Osteocyte (in vitro differentiated cells): ENCODE results near the gene SMARCA4. TPM values are rescaled to one million over a fixed set of nuclear protein-coding genes. Genes with fewer than 3 reads are reported as not detected.
"Not testable (repeated sequence)": the region's sequence is repeated elsewhere in the genome, so short reads cannot be mapped to it uniquely, and the experiment has no call there.

Experiments used
- DNase-seq: peaks from one replicate; pipeline ENCODE4 v3.0.0; 2021; ENCODE audit warnings: mixed read lengths; ENCODE audit not compliant: unreplicated experiment; ENCODE audit errors: extremely low spot score
- H3K27ac Mint-ChIP-seq: one replicate; pipeline ENCODE4 v1.8.0; 2021; ENCODE audit warnings: mild to moderate bottlenecking, mixed read lengths; ENCODE audit not compliant: unreplicated experiment
- H3K27me3 Mint-ChIP-seq: one replicate; pipeline ENCODE4 v1.8.0; 2021; ENCODE audit warnings: mixed read lengths; ENCODE audit not compliant: unreplicated experiment
- H3K36me3 Mint-ChIP-seq: one replicate; pipeline ENCODE4 v1.8.0; 2021; ENCODE audit warnings: mixed read lengths; ENCODE audit not compliant: unreplicated experiment
- H3K4me1 Mint-ChIP-seq: one replicate; pipeline ENCODE4 v1.8.0; 2021; ENCODE audit warnings: mixed read lengths; ENCODE audit not compliant: unreplicated experiment
- H3K4me3 Mint-ChIP-seq: one replicate; pipeline ENCODE4 v1.8.0; 2021; ENCODE audit warnings: mild to moderate bottlenecking, moderate library complexity, mixed read lengths; ENCODE audit not compliant: unreplicated experiment
- H3K9me3 Mint-ChIP-seq: one replicate; pipeline ENCODE4 v1.8.0; 2021; ENCODE audit warnings: mixed read lengths; ENCODE audit not compliant: unreplicated experiment
- total RNA-seq: library from RNA; stranded (reverse); gene quantifications from 2 replicates; pipeline ENCODE4 v1.2.1, GENCODE V29; 2021
- TF ChIP-seq, protein P1 (sequence below): fragments of 200-600 bp; sonication (generic); IDR thresholded peaks from 2 replicates; pipeline ENCODE4 v1.5.0; 2021; ENCODE audit warnings: antibody characterized with exemption, mild to moderate bottlenecking, moderate library complexity

SMARCA4 gene
- total RNA-seq, 1 donor from 2014 or later, result 131 TPM

DNA sequence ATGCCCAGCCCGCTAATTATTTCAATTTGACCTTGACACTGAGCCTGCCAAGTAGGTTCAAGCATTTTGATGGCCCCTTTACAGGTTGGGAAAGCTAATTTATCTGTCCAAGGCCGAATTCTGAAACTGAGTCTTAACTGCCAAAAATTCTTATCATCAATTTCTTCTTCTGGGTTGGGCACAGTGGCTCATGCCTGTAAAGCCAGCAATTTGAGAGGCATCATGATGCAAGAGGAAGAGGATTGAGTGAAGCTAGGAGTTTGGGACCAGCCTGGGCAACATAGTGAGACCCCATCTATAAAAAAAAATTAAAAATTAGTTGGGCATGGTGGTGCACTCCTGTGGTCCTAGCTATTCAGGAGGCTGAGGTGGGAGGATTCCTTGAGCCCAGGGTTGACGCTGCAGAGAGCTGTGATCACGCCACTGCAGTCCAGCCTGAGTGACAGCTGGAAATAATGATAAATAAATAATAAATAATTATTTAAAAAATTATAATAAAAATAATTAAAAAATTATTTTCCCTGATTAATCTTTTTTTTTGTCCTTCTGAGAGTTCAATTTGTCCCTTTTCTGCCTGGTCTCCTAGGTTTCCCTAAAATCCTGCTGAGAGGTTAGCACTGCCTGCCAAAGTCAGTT lies 127.2 kb downstream of the SMARCA4 start:
- no peak for DNase-seq
- Mint-ChIP-seq H3K4me3 (peak overlapping the region; percentile 88), H3K27me3 (no peaks in the 10 kb centered on the region), H3K27ac (peak overlapping the region; percentile 96), H3K9me3 (no peaks in the 10 kb centered on the region), H3K4me1 (peaks cover 61% of the 10 kb centered on the region), H3K36me3 (no peaks in the 10 kb centered on the region)
- TF ChIP-seq, protein P1, sequence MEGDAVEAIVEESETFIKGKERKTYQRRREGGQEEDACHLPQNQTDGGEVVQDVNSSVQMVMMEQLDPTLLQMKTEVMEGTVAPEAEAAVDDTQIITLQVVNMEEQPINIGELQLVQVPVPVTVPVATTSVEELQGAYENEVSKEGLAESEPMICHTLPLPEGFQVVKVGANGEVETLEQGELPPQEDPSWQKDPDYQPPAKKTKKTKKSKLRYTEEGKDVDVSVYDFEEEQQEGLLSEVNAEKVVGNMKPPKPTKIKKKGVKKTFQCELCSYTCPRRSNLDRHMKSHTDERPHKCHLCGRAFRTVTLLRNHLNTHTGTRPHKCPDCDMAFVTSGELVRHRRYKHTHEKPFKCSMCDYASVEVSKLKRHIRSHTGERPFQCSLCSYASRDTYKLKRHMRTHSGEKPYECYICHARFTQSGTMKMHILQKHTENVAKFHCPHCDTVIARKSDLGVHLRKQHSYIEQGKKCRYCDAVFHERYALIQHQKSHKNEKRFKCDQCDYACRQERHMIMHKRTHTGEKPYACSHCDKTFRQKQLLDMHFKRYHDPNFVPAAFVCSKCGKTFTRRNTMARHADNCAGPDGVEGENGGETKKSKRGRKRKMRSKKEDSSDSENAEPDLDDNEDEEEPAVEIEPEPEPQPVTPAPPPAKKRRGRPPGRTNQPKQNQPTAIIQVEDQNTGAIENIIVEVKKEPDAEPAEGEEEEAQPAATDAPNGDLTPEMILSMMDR, result no peak

DNA sequence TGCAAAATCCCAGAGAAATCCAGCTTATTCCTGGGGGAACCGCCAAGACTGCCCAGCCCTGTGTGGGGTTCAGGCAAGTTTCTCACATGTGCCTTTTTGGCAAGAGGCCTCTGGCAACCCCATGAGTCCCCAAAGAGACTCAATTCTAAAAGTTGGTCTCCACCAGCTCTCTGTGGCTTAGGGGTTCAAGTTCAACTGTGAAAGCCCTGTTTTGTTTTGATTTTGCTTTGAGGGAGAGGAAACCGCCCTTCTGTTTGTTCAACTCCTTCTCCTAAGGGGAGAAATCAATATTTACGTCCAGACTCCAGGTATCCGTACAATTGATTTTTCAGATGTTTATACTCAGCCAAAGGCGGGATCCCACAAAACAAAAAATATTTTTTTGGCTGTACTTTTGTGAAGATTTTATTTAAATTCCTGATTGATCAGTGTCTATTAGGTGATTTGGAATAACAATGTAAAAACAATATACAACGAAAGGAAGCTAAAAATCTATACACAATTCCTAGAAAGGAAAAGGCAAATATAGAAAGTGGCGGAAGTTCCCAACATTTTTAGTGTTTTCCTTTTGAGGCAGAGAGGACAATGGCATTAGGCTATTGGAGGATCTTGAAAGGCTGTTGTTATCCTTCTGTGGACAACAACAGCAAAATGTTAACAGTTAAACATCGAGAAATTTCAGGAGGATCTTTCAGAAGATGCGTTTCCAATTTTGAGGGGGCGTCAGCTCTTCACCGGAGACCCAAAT lies 127.8 kb downstream of the SMARCA4 start:
- Mint-ChIP-seq H3K4me3 (peak overlapping the region; percentile 88), H3K27ac (peak overlapping the region; percentile 96), H3K36me3 (no peaks in the 10 kb centered on the region), H3K4me1 (peaks cover 65% of the 10 kb centered on the region), H3K9me3 (no peaks in the 10 kb centered on the region), H3K27me3 (no peaks in the 10 kb centered on the region)
- DNase-seq, result no peak
- TF ChIP-seq, protein P1, result no peak

DNA sequence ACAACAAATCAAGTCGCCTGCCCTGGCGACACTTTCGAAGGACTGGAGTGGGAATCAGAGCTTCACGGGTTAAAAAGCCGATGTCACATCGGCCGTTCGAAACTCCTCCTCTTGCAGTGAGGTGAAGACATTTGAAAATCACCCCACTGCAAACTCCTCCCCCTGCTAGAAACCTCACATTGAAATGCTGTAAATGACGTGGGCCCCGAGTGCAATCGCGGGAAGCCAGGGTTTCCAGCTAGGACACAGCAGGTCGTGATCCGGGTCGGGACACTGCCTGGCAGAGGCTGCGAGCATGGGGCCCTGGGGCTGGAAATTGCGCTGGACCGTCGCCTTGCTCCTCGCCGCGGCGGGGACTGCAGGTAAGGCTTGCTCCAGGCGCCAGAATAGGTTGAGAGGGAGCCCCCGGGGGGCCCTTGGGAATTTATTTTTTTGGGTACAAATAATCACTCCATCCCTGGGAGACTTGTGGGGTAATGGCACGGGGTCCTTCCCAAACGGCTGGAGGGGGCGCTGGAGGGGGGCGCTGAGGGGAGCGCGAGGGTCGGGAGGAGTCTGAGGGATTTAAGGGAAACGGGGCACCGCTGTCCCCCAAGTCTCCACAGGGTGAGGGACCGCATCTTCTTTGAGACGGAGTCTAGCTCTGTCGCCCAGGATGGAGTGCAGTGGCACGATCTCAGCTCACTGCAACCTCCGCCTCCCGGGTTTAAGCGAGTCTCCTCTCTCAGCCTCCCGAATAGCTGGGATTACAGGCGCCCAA lies 128.6 kb downstream of the SMARCA4 start, which contains the start of gene LDLR:
Gene LDLR (plus strand): TSS at position 210 of the 760 bp plus-strand sequence. CDS start 86 bp downstream, at position 296.
- peak; percentile 89 for DNase-seq
- Mint-ChIP-seq H3K9me3 (no peaks in the 10 kb centered on the region), H3K27me3 (no peaks in the 10 kb centered on the region), H3K4me3 (peak within 1 kb of the TSS; percentile 88), H3K36me3 (no peaks in the 10 kb centered on the region), H3K27ac (peak within 1 kb of the TSS; percentile 96), H3K4me1 (peaks cover 63% of the 10 kb centered on the region)
- TF ChIP-seq, protein P1, result no peak

DNA sequence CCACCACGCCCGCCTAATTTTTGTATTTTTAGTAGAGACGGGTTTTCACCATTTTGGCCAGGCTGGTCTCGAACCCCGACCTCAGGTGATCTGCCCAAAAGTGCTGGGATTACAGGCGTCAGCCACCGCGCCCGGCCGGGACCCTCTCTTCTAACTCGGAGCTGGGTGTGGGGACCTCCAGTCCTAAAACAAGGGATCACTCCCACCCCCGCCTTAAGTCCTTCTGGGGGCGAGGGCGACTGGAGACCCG lies 129.1 kb downstream of the SMARCA4 start:
- not testable (repeated sequence) for H3K27me3 Mint-ChIP-seq, DNase-seq, H3K36me3 Mint-ChIP-seq, H3K9me3 Mint-ChIP-seq
- Mint-ChIP-seq H3K4me3 (peak overlapping the region; percentile 88), H3K27ac (peak overlapping the region; percentile 96), H3K4me1 (peaks cover 63% of the 10 kb centered on the region)

DNA sequence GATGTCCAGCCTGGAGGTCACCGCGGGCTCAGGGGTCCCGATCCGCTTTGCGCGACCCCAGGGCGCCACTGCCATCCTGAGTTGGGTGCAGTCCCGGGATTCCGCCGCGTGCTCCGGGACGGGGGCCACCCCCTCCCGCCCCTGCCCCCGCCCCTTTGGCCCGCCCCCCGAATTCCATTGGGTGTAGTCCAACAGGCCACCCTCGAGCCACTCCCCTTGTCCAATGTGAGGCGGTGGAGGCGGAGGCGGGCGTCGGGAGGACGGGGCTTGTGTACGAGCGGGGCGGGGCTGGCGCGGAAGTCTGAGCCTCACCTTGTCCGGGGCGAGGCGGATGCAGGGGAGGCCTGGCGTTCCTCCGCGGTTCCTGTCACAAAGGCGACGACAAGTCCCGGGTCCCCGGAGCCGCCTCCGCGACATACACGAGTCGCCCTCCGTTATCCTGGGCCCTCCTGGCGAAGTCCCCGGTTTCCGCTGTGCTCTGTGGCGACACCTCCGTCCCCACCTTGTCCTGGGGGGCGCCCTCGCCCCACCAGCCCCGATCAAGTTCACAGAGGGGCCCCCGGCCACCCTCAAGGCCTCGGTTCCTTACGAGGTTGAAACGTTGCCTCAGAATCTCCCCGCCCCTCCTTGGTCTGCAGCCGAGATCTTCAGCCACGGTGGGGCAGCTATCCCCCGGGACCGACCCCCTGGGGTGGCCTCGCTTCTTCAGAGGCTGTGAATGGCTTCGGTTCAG lies 129.6 kb downstream of the SMARCA4 start:
- Mint-ChIP-seq H3K9me3 (no peaks in the 10 kb centered on the region), H3K27me3 (no peaks in the 10 kb centered on the region), H3K27ac (peak overlapping the region; percentile 100), H3K4me3 (peak overlapping the region; percentile 88), H3K4me1 (peaks cover 63% of the 10 kb centered on the region), H3K36me3 (peaks cover 6% of the 10 kb centered on the region)
- DNase-seq, result peak; percentile 97
- TF ChIP-seq, protein P1, result no peak
